HG02840 (cell line): ENCODE measurements around the gene KRTAP5-6.

Experiments
- ATAC-seq: cut with Tn5 transposase; IDR thresholded peaks from one replicate; pipeline ENCODE4 v1.9.1; 2021; ENCODE audit warnings: mild to moderate bottlenecking, moderate library complexity, moderate number of reproducible peaks; ENCODE audit not compliant: unreplicated experiment, low FRiP score

Gene KRTAP5-6

DNA sequence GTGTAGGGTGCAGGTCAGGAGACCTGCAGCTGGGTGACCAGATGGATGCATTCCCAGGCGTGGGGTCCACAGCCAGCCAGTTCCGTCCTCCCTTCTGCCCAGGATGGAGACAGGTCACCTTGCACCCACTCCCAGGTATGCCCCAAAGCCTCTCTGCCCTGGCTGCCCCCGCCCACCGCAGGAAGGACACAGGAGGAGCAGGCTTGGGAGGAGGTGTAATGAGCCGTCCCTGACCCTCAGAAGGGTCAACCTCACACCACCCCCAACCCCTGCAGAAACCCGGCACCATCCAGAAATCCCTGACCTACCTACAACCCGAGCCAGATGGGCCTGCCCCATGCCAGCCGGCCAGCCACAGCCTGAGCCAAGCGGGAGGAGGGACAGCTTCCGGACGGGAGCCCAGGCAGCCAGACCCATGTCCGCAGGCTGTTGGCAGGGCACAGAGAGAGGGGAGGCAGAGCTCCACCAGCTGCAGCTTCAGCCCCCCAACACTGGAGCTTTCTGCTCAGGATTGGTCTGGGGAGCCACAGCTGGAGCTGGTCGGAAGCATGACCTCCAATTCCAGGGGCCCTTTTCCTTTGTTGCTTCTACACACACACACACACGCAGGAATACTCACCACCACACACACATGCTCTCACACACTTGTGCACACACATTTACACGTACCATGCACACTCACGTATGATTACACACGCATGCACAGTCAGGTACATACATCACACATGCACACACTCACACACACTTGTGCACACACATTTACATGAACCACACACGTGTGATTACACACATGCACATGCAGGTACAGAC, 48.1 kb downstream of the KRTAP5-6 start:
- ATAC-seq = no peak

DNA sequence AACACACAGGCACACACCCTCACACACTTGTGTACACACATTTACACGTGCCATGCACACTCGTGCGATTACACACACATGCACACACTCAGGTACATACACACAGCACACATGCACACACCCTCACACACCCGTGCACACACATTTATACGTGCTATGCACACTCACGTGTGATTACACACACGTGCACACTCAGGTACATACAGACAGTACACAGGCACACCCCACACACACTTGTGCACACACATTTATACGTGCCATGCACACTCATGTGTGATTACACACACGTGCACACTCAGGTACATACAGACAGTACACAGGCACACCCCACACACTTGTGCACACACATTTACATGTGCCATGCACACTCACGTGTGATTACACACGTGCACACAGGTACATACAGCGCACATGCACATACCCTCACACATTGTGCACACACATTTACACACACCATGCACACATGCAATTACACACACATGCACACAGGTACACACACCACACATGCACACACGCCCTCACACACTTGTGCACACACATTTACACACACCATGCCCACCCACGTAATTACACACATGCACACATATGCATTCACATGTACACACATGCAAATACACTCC, 48.8 kb downstream of the KRTAP5-6 start:
- no peak for ATAC-seq

DNA sequence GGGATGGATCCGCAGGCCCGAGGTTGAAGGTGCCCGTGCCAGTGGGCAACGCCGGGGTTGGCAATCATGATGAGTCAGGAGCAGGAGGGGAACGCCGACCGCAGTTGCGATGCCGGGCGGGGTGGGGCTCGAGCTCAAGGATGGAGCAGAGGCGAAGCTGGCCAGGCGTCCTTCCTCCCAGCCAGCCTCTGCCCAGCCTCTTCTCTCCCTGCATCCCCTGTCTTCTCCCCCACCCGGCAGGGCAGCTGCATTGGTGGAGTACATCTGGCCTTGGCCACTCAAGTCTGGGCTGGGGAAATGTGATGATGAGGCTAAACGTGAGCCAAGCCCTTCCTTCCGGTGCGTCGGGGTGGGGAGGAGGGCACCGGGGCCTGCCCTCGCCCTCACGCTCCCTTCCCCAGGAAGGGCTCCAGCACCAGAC, 49.5 kb downstream of the KRTAP5-6 start:
- no peak for ATAC-seq

DNA sequence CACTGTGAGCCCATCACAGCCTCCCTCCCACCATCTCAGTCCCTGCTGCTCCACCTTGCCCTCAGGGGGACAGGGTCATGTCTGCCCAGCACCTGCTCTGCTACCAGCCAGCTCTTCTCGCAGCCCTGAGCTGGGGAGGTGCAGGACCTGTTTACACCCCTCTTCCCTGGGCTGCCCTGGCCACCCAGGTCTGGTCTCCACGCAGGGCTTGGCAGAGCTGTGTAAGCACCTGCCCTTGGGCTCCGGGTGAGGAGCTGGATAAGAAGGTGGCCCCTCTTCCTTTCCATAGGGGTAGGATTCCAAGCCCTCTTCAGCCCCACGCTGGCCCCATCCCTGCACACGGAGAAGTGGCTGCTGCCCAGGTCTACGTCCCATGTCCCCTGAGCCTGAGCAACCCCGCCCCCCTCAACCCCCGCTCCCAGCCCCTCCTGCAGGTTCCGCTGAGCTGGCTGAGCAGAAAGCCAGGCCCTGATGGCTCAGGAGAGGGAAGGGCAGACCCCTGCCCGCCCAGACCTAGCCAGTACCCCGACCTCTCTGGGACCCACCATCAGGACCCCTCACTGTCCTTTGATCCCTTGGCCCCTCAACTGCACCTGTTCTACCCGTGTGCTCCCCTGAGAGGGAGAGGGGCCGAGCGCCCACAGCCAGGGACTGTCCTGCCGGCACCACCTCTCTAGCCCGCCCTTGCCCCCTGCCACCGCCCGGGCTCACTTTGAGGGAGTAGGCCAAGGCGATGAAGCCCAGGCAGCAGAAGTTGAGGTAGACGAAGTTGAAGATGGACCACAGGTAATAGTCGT, 50.2 kb downstream of the KRTAP5-6 start:
- ATAC-seq = no peak
